ENCODE data around the gene CRYZ.

CRYZ gene

GRCh38 chr1:74731399-74732052 lies 1.3 kb downstream of the CRYZ start:
- DNase-seq (ENCODE audit: low read depth) = peak; percentile 26

GRCh38 chr1:74729741-74730478 lies 2.9 kb downstream of the CRYZ start:
- peak; percentile 77 for DNase-seq (ENCODE audit: low read depth)

- DNase-seq (ENCODE audit: low read depth) = no peak
These were observed 4.1 kb downstream of the CRYZ start for GRCh38 chr1:74728736-74729135.

GRCh38 chr1:74726063-74726462 lies 6.8 kb downstream of the CRYZ start:
- no peak for DNase-seq (ENCODE audit: low read depth)

DNA sequence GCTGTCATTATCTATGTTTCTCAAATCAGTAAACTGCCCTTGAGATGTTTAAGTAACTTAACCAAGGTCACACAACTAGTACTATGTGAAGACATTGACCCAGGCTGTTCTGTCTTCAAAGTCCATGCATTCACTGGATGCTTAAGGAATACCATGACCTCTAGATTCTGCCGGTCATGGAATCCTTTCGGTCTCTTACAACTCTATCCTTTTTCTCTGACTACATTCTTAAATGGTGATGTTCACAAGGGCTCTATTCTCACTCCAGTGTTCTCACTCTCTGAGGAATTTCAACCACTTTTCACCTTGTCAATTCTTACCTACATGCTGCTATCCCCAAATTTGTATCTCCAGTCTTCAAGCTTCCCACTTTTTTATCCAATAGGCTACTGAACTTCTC lies 15.2 kb downstream of the CRYZ start:
- no peak for DNase-seq (ENCODE audit: low read depth)

DNA sequence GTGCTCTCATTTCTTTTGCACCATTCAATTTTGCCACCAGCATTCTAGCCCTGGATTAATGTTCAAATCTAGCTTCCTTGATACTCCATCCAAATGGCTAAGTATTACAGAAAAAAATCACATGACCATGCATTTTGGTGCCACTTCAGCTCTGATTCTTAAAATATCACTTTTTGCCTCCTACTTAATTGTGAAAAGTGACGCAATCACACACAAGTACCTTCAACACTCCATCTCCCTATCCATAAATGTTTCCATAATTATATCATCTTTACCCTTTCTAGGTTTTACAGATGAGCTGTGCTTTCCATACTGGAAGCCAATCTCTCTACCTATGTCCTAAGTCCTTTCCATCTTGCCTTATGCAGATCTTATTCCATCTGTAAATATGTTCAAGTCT lies 16.0 kb downstream of the CRYZ start:
- DNase-seq (ENCODE audit: low read depth) = no peak

- DNase-seq (ENCODE audit: low read depth) = no peak
These were observed 17.0 kb downstream of the CRYZ start for GRCh38 chr1:74715806-74716205.

DNA sequence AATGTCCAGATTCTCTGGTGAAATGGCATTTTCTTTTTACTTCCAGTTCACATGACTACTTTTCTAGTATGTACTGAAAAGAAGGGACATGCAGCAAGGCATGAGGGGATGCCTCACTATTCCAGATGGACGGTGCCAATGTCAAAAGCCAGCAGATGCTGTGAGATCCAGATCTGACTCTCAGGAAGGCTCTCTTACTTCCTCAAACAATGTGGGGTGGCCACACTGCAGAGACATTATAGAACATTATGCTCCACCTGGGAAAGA lies 17.7 kb downstream of the CRYZ start:
- DNase-seq (ENCODE audit: low read depth) = no peak

- DNase-seq (ENCODE audit: low read depth) = peak; percentile 68
These were observed 18.2 kb downstream of the CRYZ start for GRCh38 chr1:74714429-74715235.

DNA sequence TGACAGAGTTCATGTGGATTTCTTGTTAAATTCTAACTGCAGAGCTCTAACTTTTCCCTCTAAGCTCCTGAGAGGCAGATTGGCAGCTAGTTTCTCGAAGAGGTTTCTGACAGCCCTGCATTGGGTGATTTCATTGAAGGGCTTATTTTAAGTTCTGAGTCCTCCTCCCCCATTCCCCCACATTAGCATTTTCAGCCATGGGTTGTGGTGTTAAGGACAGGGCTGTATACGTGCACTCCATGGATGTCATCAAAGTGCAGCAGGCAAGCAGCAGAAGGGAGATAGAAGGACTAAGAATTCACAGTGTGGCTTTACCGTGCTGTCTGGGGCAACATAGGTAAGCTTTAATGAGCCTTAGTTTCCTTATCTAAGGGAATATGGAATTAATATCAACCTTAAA lies 19.0 kb downstream of the CRYZ start:
- DNase-seq (ENCODE audit: low read depth) = no peak

DNA sequence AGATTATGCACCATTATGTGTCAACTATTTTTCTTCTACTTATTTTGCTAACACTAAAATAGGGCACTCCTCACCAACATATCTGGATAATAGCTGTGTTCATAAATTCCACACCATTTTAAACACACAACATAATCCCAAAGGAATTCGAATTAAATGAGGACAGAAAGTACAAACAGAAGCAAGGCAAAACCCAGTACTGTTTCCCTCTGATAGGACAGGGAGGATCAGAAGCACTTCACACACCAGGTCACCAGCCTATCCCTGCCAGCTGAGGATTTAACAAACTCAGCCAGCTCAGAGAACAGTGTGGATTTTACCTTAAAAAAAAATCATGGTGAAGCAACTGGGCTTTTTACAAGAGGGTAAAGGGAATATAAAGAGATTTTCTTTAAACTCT lies 20.0 kb downstream of the CRYZ start:
- DNase-seq (ENCODE audit: low read depth) = peak; percentile 69

DNA sequence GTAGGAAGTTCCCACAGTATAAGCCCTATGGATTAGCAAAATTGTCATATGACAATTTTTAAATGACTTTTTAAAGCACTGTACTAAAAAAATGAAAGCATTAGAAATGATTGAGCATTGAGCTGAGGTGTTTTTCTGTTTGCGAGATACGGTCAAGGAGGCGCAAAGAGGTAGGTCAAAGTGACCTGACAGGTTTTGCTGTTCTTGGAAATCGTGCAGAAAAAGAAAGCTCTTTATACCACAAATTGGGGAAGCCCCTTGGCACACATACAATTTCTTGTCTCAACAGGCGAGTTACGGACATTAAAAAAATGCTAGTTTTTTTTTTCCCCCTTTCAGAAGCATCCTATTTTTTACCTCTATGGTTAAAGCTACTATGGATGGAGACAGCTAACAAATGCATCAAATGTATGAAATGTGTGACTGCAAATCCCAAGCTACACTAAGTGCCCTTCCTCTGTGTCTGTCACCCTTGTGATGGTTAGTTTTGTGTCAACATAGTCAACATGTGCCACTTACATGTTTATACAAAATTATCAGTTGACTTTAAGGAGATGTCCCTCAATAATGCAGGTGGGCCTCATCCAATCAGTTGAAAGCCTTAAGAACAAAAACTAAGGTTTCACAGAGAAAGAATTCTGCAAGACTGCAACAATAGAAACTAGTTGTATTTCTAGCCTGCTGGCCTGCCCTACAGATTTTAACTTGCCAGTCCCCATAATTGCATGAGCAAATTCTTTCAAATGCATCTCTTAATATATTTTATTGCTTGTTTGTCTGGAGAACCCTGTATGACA lies 29.3 kb downstream of the CRYZ start:
- DNase-seq (ENCODE audit: low read depth) = no peak

- no peak for DNase-seq (ENCODE audit: low read depth)
These were observed 33.5 kb downstream of the CRYZ start for GRCh38 chr1:74699331-74699730.

GRCh38 chr1:74697832-74698231 lies 35.0 kb downstream of the CRYZ start:
- DNase-seq (ENCODE audit: low read depth) = no peak

GRCh38 chr1:74693473-74693872 lies 39.4 kb downstream of the CRYZ start:
- DNase-seq (ENCODE audit: low read depth) = peak; percentile 81

DNA sequence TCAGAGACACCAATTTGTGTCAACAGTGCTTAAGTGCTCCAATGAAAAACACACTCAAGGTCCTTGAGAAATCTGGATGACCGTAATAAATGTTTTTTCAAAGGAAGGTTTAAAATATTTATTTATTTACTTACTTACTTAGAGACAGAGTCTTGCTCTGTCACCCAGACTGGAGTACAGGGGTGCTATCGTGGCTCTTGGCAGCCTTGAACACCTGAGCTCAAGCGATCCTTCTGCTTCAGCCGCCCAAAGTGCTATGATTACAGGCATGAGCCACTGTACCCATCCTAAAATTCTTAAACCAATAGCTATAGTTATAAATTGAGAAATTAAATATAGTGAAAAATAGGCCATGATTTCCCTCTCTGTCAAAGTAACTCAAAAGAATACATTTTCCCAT lies 41.9 kb downstream of the CRYZ start:
- DNase-seq (ENCODE audit: low read depth) = no peak

DNA sequence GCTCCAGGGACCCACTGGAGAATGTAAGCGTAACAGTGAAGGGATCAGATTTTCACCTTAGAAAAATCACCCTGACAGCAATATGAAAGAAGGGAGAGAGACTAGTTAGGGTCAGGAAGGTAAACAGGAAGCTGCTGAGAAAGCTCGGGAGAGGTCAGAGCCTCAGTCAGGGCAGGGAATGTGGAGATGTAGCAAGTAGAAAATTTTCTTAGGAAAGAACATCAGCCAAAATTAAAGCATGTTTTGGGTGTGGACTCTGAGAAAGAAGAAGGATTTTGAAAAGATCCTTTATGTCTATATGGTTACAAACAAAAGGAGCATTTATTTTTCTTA lies 42.5 kb downstream of the CRYZ start:
- no peak for DNase-seq (ENCODE audit: low read depth)

DNA sequence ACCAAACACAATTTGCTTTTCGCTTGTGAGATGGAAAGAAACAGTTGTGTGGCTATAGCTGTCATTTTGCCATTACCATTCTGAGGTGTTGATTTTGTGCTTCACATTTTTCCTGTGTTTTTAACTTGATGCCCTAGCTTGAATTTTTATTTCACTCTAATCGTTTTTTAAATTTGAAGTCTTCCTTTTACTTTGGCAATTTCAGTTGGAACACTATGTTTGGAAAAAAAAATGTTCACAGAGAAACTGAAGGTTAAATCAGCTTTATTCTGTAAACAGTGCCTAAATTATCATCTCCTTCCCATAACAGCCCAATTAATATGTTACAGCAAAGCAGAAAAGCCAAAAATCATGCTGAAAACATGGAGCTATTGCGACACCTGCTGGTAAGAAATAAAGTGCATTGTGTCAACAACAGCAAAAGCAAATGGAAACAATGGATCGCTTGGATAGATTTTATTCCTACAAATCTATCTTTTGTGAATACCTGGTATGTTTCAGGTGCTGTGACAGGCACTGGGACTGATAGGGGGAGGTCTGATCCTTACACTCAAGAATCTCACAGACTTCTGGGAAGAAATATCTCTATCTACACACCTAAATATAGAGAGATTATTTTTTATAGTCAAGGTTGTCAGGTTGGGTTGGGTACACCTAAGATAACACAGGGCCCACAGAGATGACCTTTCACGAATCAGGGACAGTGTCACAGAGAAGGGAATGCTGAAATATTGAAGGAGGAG lies 43.1 kb downstream of the CRYZ start:
- DNase-seq (ENCODE audit: low read depth) = peak; percentile 47

GRCh38 chr1:74686928-74687327 lies 45.9 kb downstream of the CRYZ start:
- DNase-seq (ENCODE audit: low read depth) = no peak

DNA sequence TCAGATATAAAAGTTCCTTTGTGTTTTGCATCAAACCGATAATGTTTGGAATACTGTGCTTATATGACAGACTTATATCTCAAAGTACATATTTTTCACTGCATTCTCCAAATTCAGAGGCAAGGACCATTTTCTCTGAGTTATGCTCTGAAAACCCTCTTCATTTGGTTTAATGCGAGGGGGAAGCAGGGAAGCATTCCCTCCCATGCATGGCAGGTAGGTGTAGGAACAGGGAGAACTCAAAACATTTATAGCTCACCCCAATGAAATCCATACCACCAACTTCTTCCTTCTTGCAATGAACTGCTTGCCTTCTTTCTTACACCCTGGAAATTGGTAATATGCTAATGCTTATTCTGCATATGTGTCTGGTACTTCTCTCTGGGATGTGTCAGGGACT lies 48.5 kb downstream of the CRYZ start:
- DNase-seq (ENCODE audit: low read depth) = no peak

- DNase-seq (ENCODE audit: low read depth) = no peak
These were observed 49.2 kb downstream of the CRYZ start for GRCh38 chr1:74683656-74684055.

DNA sequence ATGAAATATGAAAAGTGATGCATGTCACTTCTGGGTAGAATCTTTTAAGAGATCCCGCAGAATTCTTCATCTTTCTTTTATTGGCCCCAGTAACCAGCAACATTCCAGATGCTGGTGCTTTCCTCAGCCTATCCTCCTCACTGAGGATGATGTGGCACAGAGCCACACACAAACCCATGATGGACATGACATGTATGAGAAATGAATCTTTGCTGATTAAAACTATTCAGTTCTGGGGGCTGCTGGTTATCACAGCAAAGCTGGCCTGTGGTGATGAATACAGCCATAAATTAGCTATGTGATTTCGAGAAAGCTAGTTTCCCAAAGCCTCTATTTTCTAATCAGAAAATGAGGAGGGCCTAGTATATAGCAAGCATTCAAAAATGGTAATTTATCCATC lies 51.0 kb downstream of the CRYZ start:
- DNase-seq (ENCODE audit: low read depth) = no peak
